Measurements from ENCODE around the gene BRD1. TPM values are rescaled to one million over a fixed set of nuclear protein-coding genes. Genes with fewer than 3 reads are reported as not detected.

BRD1 gene
- total RNA-seq, 1 experiment from 2014 or later = 31.3 TPM

DNA sequence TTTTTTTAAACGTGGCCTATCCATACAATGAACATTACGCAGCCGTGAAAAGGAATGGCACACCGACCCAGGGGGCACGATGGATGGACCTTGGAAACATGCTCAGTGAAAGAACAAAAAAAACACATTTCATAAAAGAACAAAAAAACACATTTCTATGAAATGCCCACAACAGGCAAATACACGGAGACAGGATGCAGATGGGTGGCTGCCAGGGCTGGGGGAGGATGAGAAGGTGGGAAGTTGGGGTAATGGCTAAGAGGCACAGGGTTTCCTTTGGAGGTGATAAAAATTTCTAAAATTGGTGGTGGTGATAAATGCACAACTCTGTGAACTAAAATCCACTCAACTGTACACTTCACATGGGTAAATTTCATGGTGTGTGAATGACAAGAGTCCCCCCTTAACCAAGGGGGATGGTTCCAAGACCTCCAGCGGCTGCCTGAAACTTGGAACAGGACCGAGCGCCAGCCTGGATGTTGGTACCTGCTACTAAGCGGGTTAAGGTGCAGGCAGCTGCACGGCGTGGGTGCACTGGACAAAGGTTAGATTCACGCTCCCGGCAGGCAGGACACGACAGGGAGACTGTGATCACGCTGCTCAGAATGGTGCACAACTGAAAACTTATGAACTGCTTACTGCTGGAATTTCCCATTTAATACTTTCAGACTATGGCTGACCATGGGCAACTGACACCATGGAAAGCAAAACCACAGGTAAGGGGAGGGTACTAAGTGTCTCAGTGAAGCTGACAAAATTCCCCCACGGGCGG is 16.5 kb downstream of the BRD1 start:
- ATAC-seq (no peak), DNase-seq (ENCODE audit: low read depth, low spot score) (no peak)
- CTCF ChIA-PET = no interaction called here
- no peak overlapping the region for H3K4me3 ChIP-seq (replicated peaks in 1 of 2; ENCODE audit: low read depth in 1 of 2, low read length in 2 of 2)
- H3K79me2 ChIP-seq (ENCODE audit: insufficient read depth, low read length) = peaks cover 100% of the 10 kb centered on the region
- no peak overlapping the region for H3K27ac ChIP-seq (ENCODE audit: low read depth, low read length)
- peaks cover 14% of the 10 kb centered on the region; the same call in 1 of the 2 replicates for H4K20me1 ChIP-seq (ENCODE audit: insufficient read depth)
- TF ChIP-seq, protein P1, sequence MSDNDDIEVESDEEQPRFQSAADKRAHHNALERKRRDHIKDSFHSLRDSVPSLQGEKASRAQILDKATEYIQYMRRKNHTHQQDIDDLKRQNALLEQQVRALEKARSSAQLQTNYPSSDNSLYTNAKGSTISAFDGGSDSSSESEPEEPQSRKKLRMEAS (IDR thresholded peaks at IDR 0.05) = no peak
- TF ChIP-seq ZNF274 (IDR thresholded peaks at IDR 0.05; ENCODE audit: low read depth, low read length) (no peak), SP1 (IDR thresholded peaks at IDR 0.05; ENCODE audit: low read depth) (no peak), EZH2 (IDR thresholded peaks at IDR 0.05) (no peak), ATF3 (IDR thresholded peaks at IDR 0.05) (no peak), SIN3A (IDR thresholded peaks at IDR 0.05; ENCODE audit: low read depth) (no peak), SRF (IDR thresholded peaks at IDR 0.05; ENCODE audit: low read depth) (no peak), EGR1 (IDR thresholded peaks at IDR 0.05; ENCODE audit: low read depth) (no peak), JUND (IDR thresholded peaks at IDR 0.05) (no peak)
- no peaks in the 10 kb centered on the region for H3K27me3 ChIP-seq (ENCODE audit: insufficient read depth, low read length)
- no peaks in the 10 kb centered on the region for H3K9me2 ChIP-seq (ENCODE audit: insufficient read depth)
- no TSS peak for BruUV-seq (replicated peaks)
- H3K4me2 ChIP-seq (ENCODE audit: low read length) = no peak overlapping the region
- no peak overlapping the region for H3K9ac ChIP-seq (ENCODE audit: low read length)
- H3K9me3 ChIP-seq (ENCODE audit: control insufficient read depth in 1 of 2, insufficient read depth in 1 of 2, low read depth in 1 of 2, low read length in 2 of 2) = no peaks in the 10 kb centered on the region
- POLR2A ChIA-PET = no interaction called here
- intact Hi-C loops (cut with micrococcal nuclease) = no loop called here
- peaks cover 0 to 3% of the 10 kb centered on the region in 2 experiments; a peak in 3 of 4 replicates for H3K36me3 ChIP-seq (ENCODE audit: control insufficient read depth in 1 of 2, insufficient read depth in 2 of 2, low read length in 2 of 2)
- no peak overlapping the region for H2AFZ ChIP-seq (ENCODE audit: low read depth, low read length, poor library complexity, severe bottlenecking)
- H3K4me1 ChIP-seq (ENCODE audit: control insufficient read depth in 1 of 2, insufficient read depth in 2 of 2, low read length in 2 of 2) = peaks cover 0 to 17% of the 10 kb centered on the region in 2 experiments; a peak in 2 of 4 replicates
- RAD21 ChIA-PET (ENCODE audit: low non-redundant PET in 1 of 2, low total read pairs in 2 of 2, uncharacterized antibody in 2 of 2, unreplicated experiment in 2 of 2) = no interaction called here

DNA sequence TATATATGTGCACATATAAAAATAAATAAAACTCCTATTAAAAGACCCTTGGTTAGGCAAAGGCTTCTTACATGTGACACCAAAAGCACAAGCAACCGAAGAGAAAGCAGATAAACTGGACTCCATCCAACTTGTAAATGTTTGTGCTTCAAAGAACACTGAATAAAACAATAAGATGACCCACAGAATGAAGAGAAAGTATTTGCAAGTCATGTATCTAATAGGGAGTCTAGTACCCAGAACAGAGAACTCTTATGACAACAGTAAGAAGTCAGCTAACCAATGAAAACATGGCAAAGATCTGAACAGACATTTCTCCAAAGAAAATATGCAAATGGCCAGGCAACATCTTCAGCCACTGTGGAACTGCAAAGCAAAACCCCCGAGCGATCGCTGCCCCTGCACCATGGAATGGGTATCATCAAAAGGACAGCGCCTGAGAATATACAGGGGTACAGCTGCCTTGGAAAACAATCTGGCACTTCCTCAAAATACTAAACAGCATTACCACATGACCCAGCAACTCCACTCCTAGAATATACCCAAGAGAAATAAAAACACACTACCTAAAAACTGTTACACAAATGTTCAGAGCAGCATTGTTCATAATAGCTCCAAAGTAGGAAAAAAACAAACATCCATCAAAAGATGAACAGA is 17.2 kb downstream of the BRD1 start:
- H3K4me3 ChIP-seq (replicated peaks in 1 of 2; ENCODE audit: low read depth in 1 of 2, low read length in 2 of 2) = no peak overlapping the region
- H3K4me1 ChIP-seq (ENCODE audit: control insufficient read depth in 1 of 2, insufficient read depth in 2 of 2, low read length in 2 of 2) = peaks cover 0 to 17% of the 10 kb centered on the region in 2 experiments; a peak in 2 of 4 replicates
- H3K27ac ChIP-seq (ENCODE audit: low read depth, low read length) = no peak overlapping the region
- ChIA-PET POLR2A (no interaction called here), RAD21 (ENCODE audit: low non-redundant PET in 1 of 2, low total read pairs in 2 of 2, uncharacterized antibody in 2 of 2, unreplicated experiment in 2 of 2) (no interaction called here), CTCF (no interaction called here)
- no peak for DNase-seq (ENCODE audit: low read depth, low spot score)
- H2AFZ ChIP-seq (ENCODE audit: low read depth, low read length, poor library complexity, severe bottlenecking) = no peak overlapping the region
- H4K20me1 ChIP-seq (ENCODE audit: insufficient read depth) = peaks cover 14% of the 10 kb centered on the region; the same call in 1 of the 2 replicates
- H3K9me2 ChIP-seq (ENCODE audit: insufficient read depth) = no peaks in the 10 kb centered on the region
- H3K9me3 ChIP-seq (ENCODE audit: control insufficient read depth in 1 of 2, insufficient read depth in 1 of 2, low read depth in 1 of 2, low read length in 2 of 2) = no peaks in the 10 kb centered on the region
- no peaks in the 10 kb centered on the region for H3K27me3 ChIP-seq (ENCODE audit: insufficient read depth, low read length)
- H3K9ac ChIP-seq (ENCODE audit: low read length) = no peak overlapping the region
- no peak overlapping the region for H3K4me2 ChIP-seq (ENCODE audit: low read length)
- no TSS peak for BruUV-seq (replicated peaks)
- intact Hi-C loops (cut with micrococcal nuclease) = no loop called here
- peaks cover 0 to 2% of the 10 kb centered on the region in 2 experiments; a peak in 3 of 4 replicates for H3K36me3 ChIP-seq (ENCODE audit: control insufficient read depth in 1 of 2, insufficient read depth in 2 of 2, low read length in 2 of 2)
- ATAC-seq = no peak
- H3K79me2 ChIP-seq (ENCODE audit: insufficient read depth, low read length) = peaks cover 100% of the 10 kb centered on the region
- TF ChIP-seq RAD21 (IDR thresholded peaks at IDR 0.05; ENCODE audit: low read depth) (no peak), TCF7L2 (IDR thresholded peaks at IDR 0.05; ENCODE audit: borderline replicate concordance, extremely low read depth, insufficient read depth, insufficient read length) (no peak), POLR2AphosphoS5 (IDR thresholded peaks at IDR 0.05; ENCODE audit: low read depth, low read length) (no peak), ELF1 (IDR thresholded peaks at IDR 0.05; ENCODE audit: borderline replicate concordance, low read depth) (no peak), ZNF274 (IDR thresholded peaks at IDR 0.05; ENCODE audit: low read depth, low read length) (no peak)
- TF ChIP-seq, protein P1 (IDR thresholded peaks at IDR 0.05) = no peak
- TF ChIP-seq, protein P2, sequence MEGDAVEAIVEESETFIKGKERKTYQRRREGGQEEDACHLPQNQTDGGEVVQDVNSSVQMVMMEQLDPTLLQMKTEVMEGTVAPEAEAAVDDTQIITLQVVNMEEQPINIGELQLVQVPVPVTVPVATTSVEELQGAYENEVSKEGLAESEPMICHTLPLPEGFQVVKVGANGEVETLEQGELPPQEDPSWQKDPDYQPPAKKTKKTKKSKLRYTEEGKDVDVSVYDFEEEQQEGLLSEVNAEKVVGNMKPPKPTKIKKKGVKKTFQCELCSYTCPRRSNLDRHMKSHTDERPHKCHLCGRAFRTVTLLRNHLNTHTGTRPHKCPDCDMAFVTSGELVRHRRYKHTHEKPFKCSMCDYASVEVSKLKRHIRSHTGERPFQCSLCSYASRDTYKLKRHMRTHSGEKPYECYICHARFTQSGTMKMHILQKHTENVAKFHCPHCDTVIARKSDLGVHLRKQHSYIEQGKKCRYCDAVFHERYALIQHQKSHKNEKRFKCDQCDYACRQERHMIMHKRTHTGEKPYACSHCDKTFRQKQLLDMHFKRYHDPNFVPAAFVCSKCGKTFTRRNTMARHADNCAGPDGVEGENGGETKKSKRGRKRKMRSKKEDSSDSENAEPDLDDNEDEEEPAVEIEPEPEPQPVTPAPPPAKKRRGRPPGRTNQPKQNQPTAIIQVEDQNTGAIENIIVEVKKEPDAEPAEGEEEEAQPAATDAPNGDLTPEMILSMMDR (IDR thresholded peaks at IDR 0.05 in 2 of 3, conservative IDR thresholded peaks at IDR 0.05 in 1 of 3; ENCODE audit: borderline replicate concordance in 1 of 3, insufficient read depth in 1 of 3, low read depth in 2 of 3, low read length in 2 of 3) = no peak
